Renal cortical epithelial cell (primary cell): ENCODE data around the gene CTSO. TPM values are rescaled to one million over a fixed set of nuclear protein-coding genes. Genes with fewer than 3 reads are reported as not detected.
"Not testable (repeated sequence)": the region's sequence is repeated elsewhere in the genome, so short reads cannot be mapped to it uniquely, and the experiment has no call there.

Experiments used
- DNase-seq: peaks from one replicate; pipeline ENCODE4 v3.0.0-alpha.2; 2011; ENCODE audit warnings: low read depth
- total RNA-seq: library from RNA; depleted of rRNA; stranded (reverse); fragments of >200 nt; gene quantifications from 2 replicates; pipeline ENCODE4 v1.2.3, GENCODE V29; 2014

CTSO gene
- total RNA-seq, 1 donor from 2014 or later = 26.4 TPM

GRCh38 chr4:155907556-155907955 lies 46.1 kb downstream of the CTSO start:
- no peak for DNase-seq

- peak; percentile 87 for DNase-seq
These were observed 47.0 kb downstream of the CTSO start for GRCh38 chr4:155906554-155907247.

GRCh38 chr4:155904331-155904730 lies 49.3 kb downstream of the CTSO start:
- DNase-seq = no peak

GRCh38 chr4:155903453-155903852 lies 50.2 kb downstream of the CTSO start, which contains the start of gene TDO2:
TSS of gene TDO2 (plus strand) at chr4:155903696. CDS start at chr4:155903759, 63 bp downstream.
- no peak for DNase-seq

GRCh38 chr4:155901013-155901412 lies 52.7 kb downstream of the CTSO start:
- DNase-seq = no peak

- peak; percentile 85 for DNase-seq
These were observed 53.3 kb downstream of the CTSO start for GRCh38 chr4:155900381-155900780.

GRCh38 chr4:155899891-155900290 lies 53.8 kb downstream of the CTSO start:
- DNase-seq = no peak

GRCh38 chr4:155898371-155898770 lies 55.3 kb downstream of the CTSO start:
- not testable (repeated sequence) for DNase-seq

- DNase-seq = no peak
These were observed 62.6 kb downstream of the CTSO start for GRCh38 chr4:155891058-155891457.

GRCh38 chr4:155889946-155890345 lies 63.7 kb downstream of the CTSO start:
- DNase-seq = no peak

- DNase-seq = peak; percentile 99
These were observed 64.5 kb downstream of the CTSO start for GRCh38 chr4:155889031-155889793.

- no peak for DNase-seq
These were observed 65.7 kb downstream of the CTSO start for GRCh38 chr4:155887847-155888570.

- DNase-seq = no peak
These were observed 66.6 kb downstream of the CTSO start for GRCh38 chr4:155887045-155887444.

- DNase-seq = no peak
These were observed 68.0 kb downstream of the CTSO start for GRCh38 chr4:155885666-155886065.

- no peak for DNase-seq
These were observed 69.8 kb downstream of the CTSO start for GRCh38 chr4:155883895-155884294.

GRCh38 chr4:155881555-155881954 lies 72.1 kb downstream of the CTSO start:
- DNase-seq = peak; percentile 50

- no peak for DNase-seq
These were observed 73.9 kb downstream of the CTSO start for GRCh38 chr4:155879767-155880166.

- no peak for DNase-seq
These were observed 75.1 kb downstream of the CTSO start for GRCh38 chr4:155878611-155879010.

GRCh38 chr4:155877971-155878370 lies 75.7 kb downstream of the CTSO start:
- DNase-seq = no peak

- no peak for DNase-seq
These were observed 77.8 kb downstream of the CTSO start for GRCh38 chr4:155875878-155876277.
